ENCODE measurements around the gene ARHGAP22. TPM values are rescaled to one million over a fixed set of nuclear protein-coding genes. Genes with fewer than 3 reads are reported as not detected.
A peak's percentile ranks its signal among the peaks of the same experiment; 100 is the strongest.

The ARHGAP22 gene
- total and polyA plus RNA-seq, 2 of the 4 experiments (the other 2 are of a cell fraction): 28.3 to 30.2 TPM

- Histone ChIP-seq H3K4me3 (ENCODE audit: insufficient read depth, low read depth, low read length) (no peak overlapping the region), H2BK120ac (ENCODE audit: low read depth, low read length) (no peak overlapping the region), H3K9me3 (ENCODE audit: control insufficient read depth, insufficient read depth, low read length) (no peaks in the 10 kb centered on the region; the same call in 1 of the 2 replicates), H3K4me2 (ENCODE audit: low read depth, low read length) (no peak overlapping the region), H2AK5ac (ENCODE audit: low read depth, low read length) (0 out of 2 replicates have a peak overlapping the region, but pooled peaks have one; percentile 2), H4K20me1 (ENCODE audit: insufficient read depth, low read length) (peaks cover 4% of the 10 kb centered on the region; the same call in 1 of the 2 replicates), H3K4me1 (ENCODE audit: control insufficient read depth, insufficient read depth, low read length) (peaks cover 15% of the 10 kb centered on the region), H2AK9ac (replicated peaks; ENCODE audit: low read depth, low read length, poor library complexity) (no peak overlapping the region), H2BK15ac (ENCODE audit: low read depth, low read length) (no peak overlapping the region), H3K27ac (ENCODE audit: insufficient read depth, low read length) (no peak overlapping the region), H3K27me3 (ENCODE audit: control insufficient read depth, insufficient read depth, low read length) (no peaks in the 10 kb centered on the region), H3K23ac (ENCODE audit: low read depth, low read length) (no peak overlapping the region), H3K79me1 (ENCODE audit: low read depth in 1 of 2, low read length in 2 of 2) (peaks cover 34 to 82% of the 10 kb centered on the region in 2 experiments), H4K8ac (ENCODE audit: low read depth in 2 of 2, low read length in 2 of 2) (no peak overlapping the region), H2AFZ (replicated peaks; ENCODE audit: low read length, poor library complexity) (no peak overlapping the region), H4K91ac (ENCODE audit: insufficient read depth, low read depth, low read length) (no peak overlapping the region), H4K5ac (ENCODE audit: low read depth, low read length) (no peak overlapping the region), H3K18ac (ENCODE audit: low read depth, low read length) (no peak overlapping the region), H3K9me1 (ENCODE audit: insufficient read depth, low read length) (peaks cover 27% of the 10 kb centered on the region), H3K14ac (replicated peaks; ENCODE audit: low read depth, low read length) (peak overlapping the region; percentile 2; the same call in 1 of the 2 replicates), H3K9ac (ENCODE audit: low read depth, low read length) (no peak overlapping the region), H2BK20ac (ENCODE audit: low read depth, low read length) (0 out of 2 replicates have a peak overlapping the region, but pooled peaks have one; percentile 1), H2BK5ac (ENCODE audit: low read depth, low read length, poor library complexity, severe bottlenecking) (no peak overlapping the region), H3K56ac (ENCODE audit: extremely low read depth, insufficient read depth, low read length) (no peak overlapping the region), H3K36me3 (ENCODE audit: control insufficient read depth, insufficient read depth, low read length) (peaks cover 6% of the 10 kb centered on the region; the same call in 1 of the 2 replicates), H3K4ac (ENCODE audit: low read depth, low read length) (no peak overlapping the region)
- ChIA-PET POLR2A (ENCODE audit: unreplicated experiment) (no interaction called here), CTCF (interaction anchor here (0.6 to 1.0 kb wide), 2 partner anchors 27 to 28 kb away, joined by 3 to 4 read pairs; no protein-coding TSS in a partner anchor)
- dilution Hi-C loops (cut with HindIII; ENCODE audit: low sequenced_read_pairs, unreplicated experiment): no loop called here
- TF ChIP-seq NFE2L2 (IDR thresholded peaks at IDR 0.05; ENCODE audit: low read depth, low read length) (no peak), MAZ (IDR thresholded peaks at IDR 0.05; ENCODE audit: borderline replicate concordance, low read depth, low read length) (no peak), BHLHE40 (IDR thresholded peaks at IDR 0.05; ENCODE audit: low read depth, low read length) (no peak), RAD21 (IDR thresholded peaks at IDR 0.05; ENCODE audit: low read length) (no peak), MXI1 (IDR thresholded peaks at IDR 0.05; ENCODE audit: borderline replicate concordance, low read depth, low read length) (no peak), CHD1 (IDR thresholded peaks at IDR 0.05; ENCODE audit: low read depth, low read length) (no peak), RCOR1 (IDR thresholded peaks at IDR 0.05; ENCODE audit: insufficient replicate concordance, low read length) (no peak), MAFK (IDR thresholded peaks at IDR 0.05; ENCODE audit: low read depth, low read length) (no peak), CEBPB (IDR thresholded peaks at IDR 0.05; ENCODE audit: low read depth, low read length) (no peak), SMC3 (IDR thresholded peaks at IDR 0.05; ENCODE audit: low read depth, low read length) (no peak), FOS (IDR thresholded peaks at IDR 0.05; ENCODE audit: low read depth, low read length) (no peak), USF2 (IDR thresholded peaks at IDR 0.05; ENCODE audit: low read depth, low read length) (no peak), POLR2A (IDR thresholded peaks at IDR 0.05; ENCODE audit: low read depth, low read length) (no peak), RFX5 (IDR thresholded peaks at IDR 0.05; ENCODE audit: low read depth, low read length) (no peak)
- TF ChIP-seq, protein P1, sequence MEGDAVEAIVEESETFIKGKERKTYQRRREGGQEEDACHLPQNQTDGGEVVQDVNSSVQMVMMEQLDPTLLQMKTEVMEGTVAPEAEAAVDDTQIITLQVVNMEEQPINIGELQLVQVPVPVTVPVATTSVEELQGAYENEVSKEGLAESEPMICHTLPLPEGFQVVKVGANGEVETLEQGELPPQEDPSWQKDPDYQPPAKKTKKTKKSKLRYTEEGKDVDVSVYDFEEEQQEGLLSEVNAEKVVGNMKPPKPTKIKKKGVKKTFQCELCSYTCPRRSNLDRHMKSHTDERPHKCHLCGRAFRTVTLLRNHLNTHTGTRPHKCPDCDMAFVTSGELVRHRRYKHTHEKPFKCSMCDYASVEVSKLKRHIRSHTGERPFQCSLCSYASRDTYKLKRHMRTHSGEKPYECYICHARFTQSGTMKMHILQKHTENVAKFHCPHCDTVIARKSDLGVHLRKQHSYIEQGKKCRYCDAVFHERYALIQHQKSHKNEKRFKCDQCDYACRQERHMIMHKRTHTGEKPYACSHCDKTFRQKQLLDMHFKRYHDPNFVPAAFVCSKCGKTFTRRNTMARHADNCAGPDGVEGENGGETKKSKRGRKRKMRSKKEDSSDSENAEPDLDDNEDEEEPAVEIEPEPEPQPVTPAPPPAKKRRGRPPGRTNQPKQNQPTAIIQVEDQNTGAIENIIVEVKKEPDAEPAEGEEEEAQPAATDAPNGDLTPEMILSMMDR (conservative IDR thresholded peaks at IDR 0.05; ENCODE audit: low read depth, low read length): no peak
- TF ChIP-seq, protein P2, sequence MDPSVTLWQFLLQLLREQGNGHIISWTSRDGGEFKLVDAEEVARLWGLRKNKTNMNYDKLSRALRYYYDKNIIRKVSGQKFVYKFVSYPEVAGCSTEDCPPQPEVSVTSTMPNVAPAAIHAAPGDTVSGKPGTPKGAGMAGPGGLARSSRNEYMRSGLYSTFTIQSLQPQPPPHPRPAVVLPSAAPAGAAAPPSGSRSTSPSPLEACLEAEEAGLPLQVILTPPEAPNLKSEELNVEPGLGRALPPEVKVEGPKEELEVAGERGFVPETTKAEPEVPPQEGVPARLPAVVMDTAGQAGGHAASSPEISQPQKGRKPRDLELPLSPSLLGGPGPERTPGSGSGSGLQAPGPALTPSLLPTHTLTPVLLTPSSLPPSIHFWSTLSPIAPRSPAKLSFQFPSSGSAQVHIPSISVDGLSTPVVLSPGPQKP (IDR thresholded peaks at IDR 0.05; ENCODE audit: borderline replicate concordance, low read depth, low read length): no peak
- WGBS, 2 experiments (ENCODE audit: extremely low coverage in 2 of 2, insufficient read length in 1 of 2): 95% methylated on average over 3 of the region's 5 CpGs; no CpG with 5 or more reads in 1 of the 2 experiments
- intact Hi-C loops (cut with micrococcal nuclease): no loop called here
- in situ Hi-C loops (cut with MboI; ENCODE audit: low sequenced_read_pairs): no loop called here
- no peak for DNase-seq
- BruUV-seq (replicated peaks): no TSS peak
- ATAC-seq (ENCODE audit: low read depth): no peak
Observed at GRCh38 chr10:48580236-48580635, 24.6 kb downstream of the ARHGAP22 start.

Measured in IMR-90 (cell line).